ENCODE results near the gene MYMK.

The MYMK gene

GRCh38 chr9:133535306-133535877 is 10.6 kb upstream of the MYMK start:
- H3K4me2 ChIP-seq: peak overlapping the region in 7 of 11 experiments; percentile 69 to 99 (median 89); a peak in 14 of 22 replicates
- no peak overlapping the region for H3K9ac ChIP-seq
- no peak overlapping the region; a peak in 1 of 22 replicates for H3K27ac ChIP-seq
- no peaks in the 10 kb centered on the region for H3K9me3 ChIP-seq (replicated peaks in 1 of 11)
- H3K4me1 ChIP-seq: peaks cover 42 to 78% (median 74%) of the 10 kb centered on the region in 10 experiments
- H3K4me3 ChIP-seq: no peak overlapping the region
- H3K27me3 ChIP-seq: peaks cover 20 to 61% (median 26%) of the 10 kb centered on the region in 11 experiments
- H3K36me3 ChIP-seq: no peaks in the 10 kb centered on the region
- TF ChIP-seq Cebpa-rat (IDR thresholded peaks at IDR 0.05): no peak
- peaks cover 0 to 32% (median 0%) of the 10 kb centered on the region in 11 experiments; a peak in 4 of 22 replicates for H4K20me1 ChIP-seq

- Histone ChIP-seq H4K20me1 (peaks cover 0 to 39% (median 0%) of the 10 kb centered on the region in 11 experiments; a peak in 7 of 22 replicates), H3K4me3 (peak within 1 kb of the TSS in 7 of 10 experiments; percentile 8 to 46 (median 31); a peak in 9 of 20 replicates), H3K9ac (peak within 1 kb of the TSS; percentile 25 to 77 (median 45); a peak in 17 of 22 replicates), H3K9me3 (replicated peaks in 1 of 11) (no peaks in the 10 kb centered on the region), H3K27me3 (peaks cover 13 to 67% (median 18%) of the 10 kb centered on the region in 11 experiments), H3K36me3 (no peaks in the 10 kb centered on the region), H3K4me1 (peaks cover 38 to 78% (median 74%) of the 10 kb centered on the region in 10 experiments), H3K27ac (peak within 1 kb of the TSS in 6 of 11 experiments; percentile 23 to 78 (median 64); a peak in 9 of 22 replicates), H3K4me2 (peak within 1 kb of the TSS; percentile 69 to 99 (median 89))
- no peak for TF ChIP-seq Cebpa-rat (IDR thresholded peaks at IDR 0.05)
Measured at GRCh38 chr9:133534346-133535291, 9.9 kb upstream of the MYMK start, which contains the start of gene ADAMTSL2. Gene ADAMTSL2 (plus strand): TSS chr9:133534704. CDS start chr9:133536713, 2,009 bp downstream.

DNA sequence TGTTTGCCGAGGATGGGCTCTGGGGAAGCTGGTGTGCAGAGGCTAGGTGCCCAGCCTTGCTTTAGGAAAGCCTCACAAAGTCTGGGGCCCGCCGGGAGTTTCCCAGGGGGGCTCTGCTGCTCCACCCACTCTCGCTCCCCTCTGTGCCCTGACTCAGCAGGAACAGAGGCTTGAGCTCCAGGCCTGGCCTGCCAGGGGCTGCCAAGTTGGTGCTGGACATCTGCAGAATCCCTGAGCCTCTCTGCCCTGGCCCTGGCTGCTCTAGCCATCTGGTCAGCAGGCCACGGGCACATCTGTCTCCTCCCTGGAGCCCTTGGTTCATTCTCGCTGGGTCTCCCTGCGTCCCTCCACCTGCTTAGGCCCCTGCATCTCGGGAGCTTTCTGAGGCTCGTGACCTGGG is 9.1 kb upstream of the MYMK start:
- Histone ChIP-seq H3K27ac (peak overlapping the region in 6 of 11 experiments; percentile 23 to 78 (median 64); a peak in 9 of 22 replicates), H3K4me2 (peak overlapping the region; percentile 69 to 99 (median 89)), H3K27me3 (peaks cover 6 to 70% (median 11%) of the 10 kb centered on the region in 11 experiments; a peak in 21 of 22 replicates), H3K9me3 (replicated peaks in 1 of 11) (no peaks in the 10 kb centered on the region), H3K4me3 (peak overlapping the region in 5 of 10 experiments; percentile 22 to 46 (median 35); a peak in 7 of 20 replicates), H3K36me3 (no peaks in the 10 kb centered on the region), H4K20me1 (peaks cover 0 to 47% (median 0%) of the 10 kb centered on the region in 11 experiments; a peak in 9 of 22 replicates), H3K4me1 (peaks cover 34 to 78% (median 74%) of the 10 kb centered on the region in 10 experiments), H3K9ac (peak overlapping the region in 8 of 11 experiments; percentile 37 to 77 (median 58); a peak in 13 of 22 replicates)
- no peak for TF ChIP-seq Cebpa-rat (IDR thresholded peaks at IDR 0.05)

DNA sequence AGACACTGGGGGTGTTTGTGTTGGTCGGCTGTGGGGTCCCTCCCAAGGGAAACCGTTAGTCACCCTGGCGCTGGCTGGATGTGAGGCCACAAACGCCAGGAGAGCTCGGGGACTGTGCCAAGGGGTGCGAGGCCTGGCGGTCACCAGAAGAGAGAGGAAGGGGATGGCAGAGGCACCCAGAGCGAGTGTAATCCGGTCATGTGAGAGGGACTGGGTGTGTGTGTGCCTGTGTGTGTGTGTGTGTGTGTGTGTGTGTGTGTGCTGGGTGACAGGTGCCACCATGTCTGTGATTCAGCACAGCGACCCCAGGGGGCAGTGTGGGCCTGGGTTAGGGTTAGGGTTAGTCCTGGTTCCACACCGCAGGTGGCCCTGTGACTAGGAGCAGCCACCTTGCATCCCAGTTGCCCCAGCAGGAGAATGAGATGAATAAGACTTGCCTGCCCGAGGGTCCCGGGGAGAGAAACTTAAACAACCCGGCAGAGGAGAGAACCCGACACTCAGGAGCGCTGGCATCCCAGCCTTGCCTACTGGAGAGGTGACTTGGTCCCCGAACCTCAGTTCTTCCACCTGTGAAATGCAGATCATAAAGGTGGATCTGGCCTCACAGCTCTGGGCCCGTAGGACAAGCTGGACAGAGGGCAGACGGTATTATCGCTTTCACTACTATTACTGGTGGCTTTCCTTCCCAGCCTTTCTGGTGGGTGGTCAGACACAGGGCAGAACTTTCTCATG is 8.3 kb upstream of the MYMK start:
- H3K9me3 ChIP-seq (replicated peaks in 1 of 11): no peaks in the 10 kb centered on the region
- H4K20me1 ChIP-seq: peaks cover 0 to 55% (median 0%) of the 10 kb centered on the region in 11 experiments; a peak in 9 of 22 replicates
- peak overlapping the region; percentile 69 to 99 (median 89) for H3K4me2 ChIP-seq
- H3K27ac ChIP-seq: peak overlapping the region in 2 of 11 experiments; percentile 65 to 78; a peak in 2 of 22 replicates
- peaks cover 0 to 69% (median 3%) of the 10 kb centered on the region in 11 experiments; a peak in 14 of 22 replicates for H3K27me3 ChIP-seq
- H3K36me3 ChIP-seq: no peaks in the 10 kb centered on the region
- no peak for TF ChIP-seq Cebpa-rat (IDR thresholded peaks at IDR 0.05)
- no peak overlapping the region for H3K4me3 ChIP-seq
- H3K4me1 ChIP-seq: peaks cover 32 to 81% (median 78%) of the 10 kb centered on the region in 10 experiments
- peak overlapping the region in 4 of 11 experiments; percentile 10 to 77 (median 67); a peak in 6 of 22 replicates for H3K9ac ChIP-seq

DNA sequence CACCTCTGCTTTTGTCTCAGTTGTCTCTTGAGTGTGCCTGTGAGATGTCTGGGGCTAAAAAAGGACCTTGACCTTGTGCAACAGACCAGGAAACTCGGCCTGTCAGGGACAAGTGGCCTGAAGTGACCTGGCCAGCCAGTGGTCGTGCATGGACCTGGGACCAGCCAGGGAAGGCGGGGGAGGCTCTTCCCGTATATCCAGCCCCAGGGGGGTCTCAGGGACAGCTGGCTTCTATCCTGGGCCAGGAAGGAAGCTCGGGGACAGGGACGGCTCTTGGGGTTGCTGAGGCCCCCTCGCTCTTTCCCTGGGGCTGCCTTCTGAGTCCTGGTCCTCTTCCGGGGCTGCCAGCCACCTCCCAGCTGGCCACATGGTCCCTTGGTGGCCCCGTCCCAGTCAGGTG is 6.5 kb upstream of the MYMK start:
- H3K9ac ChIP-seq: peak overlapping the region in 5 of 11 experiments; percentile 24 to 44 (median 34); a peak in 8 of 22 replicates
- H3K9me3 ChIP-seq (replicated peaks in 1 of 11): no peaks in the 10 kb centered on the region
- H3K4me3 ChIP-seq: no peak overlapping the region
- H3K36me3 ChIP-seq: no peaks in the 10 kb centered on the region
- peaks cover 40 to 98% (median 96%) of the 10 kb centered on the region in 10 experiments for H3K4me1 ChIP-seq
- peak overlapping the region in 2 of 11 experiments; percentile 18 to 45; a peak in 1 of 22 replicates for H3K27ac ChIP-seq
- H4K20me1 ChIP-seq: peaks cover 0 to 68% (median 0%) of the 10 kb centered on the region in 11 experiments; a peak in 9 of 22 replicates
- H3K4me2 ChIP-seq: peak overlapping the region; percentile 31 to 99 (median 79); a peak in 20 of 22 replicates
- TF ChIP-seq Cebpa-rat (IDR thresholded peaks at IDR 0.05): no peak
- H3K27me3 ChIP-seq: peaks cover 0 to 60% (median 0%) of the 10 kb centered on the region in 11 experiments; a peak in 10 of 22 replicates

GRCh38 chr9:133529874-133530273 is 5.1 kb upstream of the MYMK start:
- H3K9ac ChIP-seq: peak overlapping the region in 4 of 11 experiments; percentile 7 to 30 (median 20); a peak in 3 of 22 replicates
- H3K27ac ChIP-seq: no peak overlapping the region
- no peak for TF ChIP-seq Cebpa-rat (IDR thresholded peaks at IDR 0.05)
- H3K27me3 ChIP-seq: peaks cover 0 to 46% (median 0%) of the 10 kb centered on the region in 11 experiments; a peak in 10 of 22 replicates
- no peak overlapping the region for H3K4me3 ChIP-seq
- H3K4me1 ChIP-seq: peaks cover 38 to 90% (median 87%) of the 10 kb centered on the region in 10 experiments
- H3K36me3 ChIP-seq: no peaks in the 10 kb centered on the region
- peaks cover 0 to 69% (median 0%) of the 10 kb centered on the region in 11 experiments; a peak in 9 of 22 replicates for H4K20me1 ChIP-seq
- H3K9me3 ChIP-seq (replicated peaks in 1 of 11): no peaks in the 10 kb centered on the region
- H3K4me2 ChIP-seq: peak overlapping the region in 9 of 11 experiments; percentile 26 to 99 (median 86); a peak in 17 of 22 replicates

DNA sequence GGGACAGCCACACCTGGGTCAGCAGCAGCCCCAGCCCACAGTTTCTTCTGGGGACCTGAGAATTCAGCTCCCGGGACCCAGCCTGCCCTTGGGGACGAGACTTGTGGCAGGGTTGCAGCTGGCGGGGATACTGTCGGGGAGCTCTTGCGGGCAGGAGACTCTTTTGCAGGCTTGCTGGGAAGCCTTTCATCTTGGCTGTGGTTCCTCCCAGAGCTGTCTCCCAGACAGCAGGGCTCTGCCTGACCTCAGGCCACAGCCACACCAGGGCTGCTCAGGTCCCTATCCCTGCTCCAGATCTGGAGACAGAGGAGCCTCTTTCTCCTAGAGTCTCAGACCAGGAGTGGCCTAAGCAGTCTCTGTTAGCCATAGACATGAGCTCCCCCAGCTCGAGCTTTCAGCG is 4.7 kb upstream of the MYMK start:
- Histone ChIP-seq H3K9ac (peak overlapping the region in 4 of 11 experiments; percentile 7 to 30 (median 20); a peak in 3 of 22 replicates), H3K4me2 (peak overlapping the region in 9 of 11 experiments; percentile 26 to 99 (median 86); a peak in 17 of 22 replicates), H3K27me3 (peaks cover 0 to 42% (median 0%) of the 10 kb centered on the region in 11 experiments; a peak in 10 of 22 replicates), H3K36me3 (no peaks in the 10 kb centered on the region), H3K9me3 (replicated peaks in 1 of 11) (no peaks in the 10 kb centered on the region), H3K4me3 (no peak overlapping the region), H4K20me1 (peaks cover 0 to 69% (median 0%) of the 10 kb centered on the region in 11 experiments; a peak in 9 of 22 replicates), H3K27ac (no peak overlapping the region), H3K4me1 (peaks cover 34 to 85% (median 83%) of the 10 kb centered on the region in 10 experiments)
- TF ChIP-seq Cebpa-rat (IDR thresholded peaks at IDR 0.05): no peak

Measured in BLaER1 treated with 17β-estradiol and CSF1 and Interleukin-3, amounts not matched to agents 10 nM and 100 nM (cell line).